Epithelial cell of proximal tubule (primary cell): ENCODE measurements around the gene PTPRA. TPM values are rescaled to one million over a fixed set of nuclear protein-coding genes. Genes with fewer than 3 reads are reported as not detected.

Experiments used
- DNase-seq: peaks from one replicate; pipeline ENCODE4 v3.0.0-alpha.2; 2011; ENCODE audit warnings: low read depth
- H3K4me3 ChIP-seq: 2 replicates; pipeline ENCODE4 v1.5.1; 2011; ENCODE audit warnings: low read depth, mild to moderate bottlenecking, low read length
- CTCF ChIP-seq: conservative IDR thresholded peaks from 2 replicates; pipeline ENCODE4 v1.5.1; 2012; ENCODE audit warnings: low read depth, mild to moderate bottlenecking, low read length
- total RNA-seq: library from RNA; depleted of rRNA; stranded (reverse); fragments of >200 nt; gene quantifications from 2 replicates; pipeline ENCODE4 v1.2.3, GENCODE V29; 2015

Gene PTPRA
- total RNA-seq, 1 donor from 2014 or later, result 40.8 TPM

GRCh38 chr20:2942439-2942838, 69.2 kb downstream of the PTPRA start:
- no peak for TF ChIP-seq CTCF
- H3K4me3 ChIP-seq, result no peak overlapping the region
- no peak for DNase-seq

GRCh38 chr20:2946988-2947961, 74.0 kb downstream of the PTPRA start:
- no peak for TF ChIP-seq CTCF
- H3K4me3 ChIP-seq, result no peak overlapping the region
- no peak for DNase-seq

GRCh38 chr20:2948968-2949367, 75.7 kb downstream of the PTPRA start:
- TF ChIP-seq CTCF, result no peak
- no peak overlapping the region for H3K4me3 ChIP-seq
- no peak for DNase-seq

- TF ChIP-seq CTCF, result no peak
- no peak overlapping the region for H3K4me3 ChIP-seq
- no peak for DNase-seq
These were observed 79.5 kb downstream of the PTPRA start for GRCh38 chr20:2952766-2953165.

- no peak for TF ChIP-seq CTCF
- H3K4me3 ChIP-seq, result no peak overlapping the region
- no peak for DNase-seq
These were observed 82.1 kb downstream of the PTPRA start for GRCh38 chr20:2955257-2955970.

- no peak for DNase-seq
- no peak overlapping the region for H3K4me3 ChIP-seq
- no peak for TF ChIP-seq CTCF
These were observed 83.2 kb downstream of the PTPRA start for GRCh38 chr20:2956480-2956879.
